GM21723 (cell line): ENCODE results near the gene NACC2.

Experiments
- ATAC-seq: cut with Tn5 transposase; IDR thresholded peaks from one replicate; pipeline ENCODE4 v1.9.1; 2021; ENCODE audit warnings: mild to moderate bottlenecking, moderate library complexity; ENCODE audit not compliant: unreplicated experiment

Gene NACC2

GRCh38 chr9:136095070-136096058, at the start of gene NACC2:
NACC2 (minus strand) TSS chr9:136095289; CDS start chr9:136050521, 44,768 bp downstream.
- ATAC-seq: no peak

- no peak for ATAC-seq
Observed at GRCh38 chr9:136144450-136144849, 49.4 kb upstream of the NACC2 start.

GRCh38 chr9:136143215-136144001, 48.3 kb upstream of the NACC2 start:
- no peak for ATAC-seq

GRCh38 chr9:136142859-136143214, 47.7 kb upstream of the NACC2 start:
- no peak for ATAC-seq

- ATAC-seq: no peak
Observed at GRCh38 chr9:136142414-136142796, 47.3 kb upstream of the NACC2 start.

- ATAC-seq: no peak
Observed at GRCh38 chr9:136141682-136142413, 46.8 kb upstream of the NACC2 start.

- ATAC-seq: no peak
Observed at GRCh38 chr9:136140966-136141365, 45.9 kb upstream of the NACC2 start.

GRCh38 chr9:136140046-136140445, 45.0 kb upstream of the NACC2 start:
- ATAC-seq: no peak

GRCh38 chr9:136138566-136138965, 43.5 kb upstream of the NACC2 start:
- no peak for ATAC-seq

GRCh38 chr9:136137321-136138265, 42.5 kb upstream of the NACC2 start:
- no peak for ATAC-seq

GRCh38 chr9:136136127-136136925, 41.2 kb upstream of the NACC2 start:
- no peak for ATAC-seq

- no peak for ATAC-seq
Observed at GRCh38 chr9:136135326-136136126, 40.4 kb upstream of the NACC2 start.

- no peak for ATAC-seq
Observed at GRCh38 chr9:136133959-136134484, 38.9 kb upstream of the NACC2 start.

GRCh38 chr9:136133191-136133958, 38.3 kb upstream of the NACC2 start:
- ATAC-seq: no peak

- ATAC-seq: no peak
Observed at GRCh38 chr9:136132512-136133050, 37.5 kb upstream of the NACC2 start.

- no peak for ATAC-seq
Observed at GRCh38 chr9:136131629-136132511, 36.8 kb upstream of the NACC2 start.
